Measurements from ENCODE around the gene INPP4B.

DNA sequence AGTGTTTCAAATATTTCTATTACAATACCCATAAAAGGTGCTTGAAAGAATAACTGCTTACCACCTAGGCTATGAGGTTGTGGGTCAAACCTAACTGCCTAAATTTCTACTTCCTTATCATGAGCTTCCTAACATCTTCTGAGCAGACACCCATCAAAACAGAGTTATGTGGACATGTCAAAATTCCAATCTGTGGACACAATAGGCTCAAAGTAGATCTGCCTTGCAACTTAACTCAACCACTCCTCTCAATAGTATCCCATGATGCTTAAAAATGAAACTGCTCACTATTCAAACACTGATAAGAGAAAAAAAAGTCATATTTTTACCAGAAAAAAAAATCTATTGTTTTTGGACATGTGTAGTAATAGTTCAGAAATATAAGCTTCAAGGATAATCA lies 462.7 kb downstream of the INPP4B start:
- TF ChIP-seq, protein P1, sequence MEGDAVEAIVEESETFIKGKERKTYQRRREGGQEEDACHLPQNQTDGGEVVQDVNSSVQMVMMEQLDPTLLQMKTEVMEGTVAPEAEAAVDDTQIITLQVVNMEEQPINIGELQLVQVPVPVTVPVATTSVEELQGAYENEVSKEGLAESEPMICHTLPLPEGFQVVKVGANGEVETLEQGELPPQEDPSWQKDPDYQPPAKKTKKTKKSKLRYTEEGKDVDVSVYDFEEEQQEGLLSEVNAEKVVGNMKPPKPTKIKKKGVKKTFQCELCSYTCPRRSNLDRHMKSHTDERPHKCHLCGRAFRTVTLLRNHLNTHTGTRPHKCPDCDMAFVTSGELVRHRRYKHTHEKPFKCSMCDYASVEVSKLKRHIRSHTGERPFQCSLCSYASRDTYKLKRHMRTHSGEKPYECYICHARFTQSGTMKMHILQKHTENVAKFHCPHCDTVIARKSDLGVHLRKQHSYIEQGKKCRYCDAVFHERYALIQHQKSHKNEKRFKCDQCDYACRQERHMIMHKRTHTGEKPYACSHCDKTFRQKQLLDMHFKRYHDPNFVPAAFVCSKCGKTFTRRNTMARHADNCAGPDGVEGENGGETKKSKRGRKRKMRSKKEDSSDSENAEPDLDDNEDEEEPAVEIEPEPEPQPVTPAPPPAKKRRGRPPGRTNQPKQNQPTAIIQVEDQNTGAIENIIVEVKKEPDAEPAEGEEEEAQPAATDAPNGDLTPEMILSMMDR (IDR thresholded peaks at IDR 0.05; ENCODE audit: low read depth, low read length): no peak
- no peak for TF ChIP-seq EZH2phosphoT487 (IDR thresholded peaks at IDR 0.05; ENCODE audit: low read depth)
